Liver (tissue), 9 donors: ENCODE data around the gene KCNMB2. TPM values are rescaled to one million over a fixed set of nuclear protein-coding genes. Genes with fewer than 3 reads are reported as not detected.

ENCODE experiments used
- DNase-seq: peaks from one replicate; pipeline ENCODE4 v3.0.0-alpha.2; 2017; ENCODE audit warnings: low spot score
- H3K27ac ChIP-seq, 2 donors: one replicate each; pipeline ENCODE4 v1.7.0; 2013; ENCODE audit warnings: inconsistent platforms in 2 of 2, low read length in 2 of 2, control low read depth in 1 of 2, low read depth in 1 of 2, mild to moderate bottlenecking in 1 of 2
- H3K27me3 ChIP-seq, 4 donors: one replicate each; pipeline versions ENCODE4 v1.6.1 to v1.7.0; 2013; ENCODE audit warnings: low read length in 3 of 4, inconsistent platforms in 1 of 4, mild to moderate bottlenecking in 1 of 4, moderate library complexity in 1 of 4; ENCODE audit not compliant: control insufficient read depth in 4 of 4, insufficient read depth in 4 of 4
- H3K36me3 ChIP-seq, 4 donors: one replicate each; pipeline versions ENCODE4 v1.6.1 to v1.7.0; 2013; ENCODE audit warnings: low read length in 3 of 4, mild to moderate bottlenecking in 3 of 4, low read depth in 1 of 4, moderate library complexity in 1 of 4; ENCODE audit not compliant: control insufficient read depth in 4 of 4, insufficient read depth in 3 of 4
- H3K4me1 ChIP-seq, 4 donors: one replicate each; pipeline versions ENCODE4 v1.6.1 to v1.7.0; 2013; ENCODE audit warnings: low read length in 3 of 4, mild to moderate bottlenecking in 3 of 4, moderate library complexity in 1 of 4; ENCODE audit not compliant: control insufficient read depth in 4 of 4, insufficient read depth in 4 of 4
- H3K4me3 ChIP-seq, 3 donors: one replicate each; pipeline versions ENCODE4 v1.6.1 to v1.7.0; 2013; ENCODE audit warnings: low read length in 3 of 3, control low read depth in 1 of 3, low read depth in 1 of 3, mild to moderate bottlenecking in 1 of 3
- H3K9ac ChIP-seq, 2 donors: one replicate each; pipeline ENCODE4 v1.7.0; 2013; ENCODE audit warnings: low read length in 2 of 2, mild to moderate bottlenecking in 2 of 2, moderate library complexity in 2 of 2, control low read depth in 1 of 2, low read depth in 1 of 2
- H3K9me3 ChIP-seq, 4 donors: one replicate each; pipeline versions ENCODE4 v1.6.1 to v1.7.0; 2013; ENCODE audit warnings: low read length in 3 of 4; ENCODE audit not compliant: control insufficient read depth in 4 of 4
- EGR1 ChIP-seq, 2 donors: IDR thresholded peaks; 2 replicates each; pipeline ENCODE4 v1.6.1; 2016 to 2018; ENCODE audit warnings: antibody characterized with exemption in 2 of 2, low read depth in 2 of 2
- FOXA1 ChIP-seq: IDR thresholded peaks from 2 replicates; pipeline ENCODE4 v1.6.1; 2016; ENCODE audit warnings: antibody characterized with exemption
- FOXA2 ChIP-seq: IDR thresholded peaks from 2 replicates; pipeline ENCODE4 v1.6.1; 2016; ENCODE audit warnings: antibody characterized with exemption
- GABPA ChIP-seq, 2 donors: IDR thresholded peaks in 1 of 2; conservative IDR thresholded peaks in 1 of 2; 2 replicates each; pipeline ENCODE4 v1.6.1; 2016; ENCODE audit warnings: antibody characterized with exemption in 2 of 2, mild to moderate bottlenecking in 1 of 2, moderate library complexity in 1 of 2
- HNF4A ChIP-seq, 2 donors: conservative IDR thresholded peaks; 2 replicates each; pipeline ENCODE4 v1.6.1; 2016; ENCODE audit warnings: antibody characterized with exemption in 2 of 2, mild to moderate bottlenecking in 2 of 2
- HNF4G ChIP-seq: IDR thresholded peaks from 2 replicates; pipeline ENCODE4 v1.6.1; 2016; ENCODE audit warnings: antibody characterized with exemption
- NR2F2 ChIP-seq: IDR thresholded peaks from 2 replicates; pipeline ENCODE4 v1.6.1; 2016; ENCODE audit warnings: antibody characterized with exemption
- RAD21 ChIP-seq, 2 donors: IDR thresholded peaks; 2 replicates each; pipeline ENCODE4 v1.6.1; 2016; ENCODE audit warnings: antibody characterized with exemption in 2 of 2, mild to moderate bottlenecking in 2 of 2
- RXRA ChIP-seq, 2 donors: IDR thresholded peaks; 2 replicates each; pipeline ENCODE4 v1.6.1; 2017 to 2018; ENCODE audit warnings: antibody characterized with exemption in 2 of 2, mild to moderate bottlenecking in 1 of 2
- SP1 ChIP-seq: IDR thresholded peaks from 2 replicates; pipeline ENCODE4 v1.6.1; 2018; ENCODE audit warnings: antibody characterized with exemption, mild to moderate bottlenecking
- TAF1 ChIP-seq: conservative IDR thresholded peaks from 2 replicates; pipeline ENCODE4 v1.6.1; 2016; ENCODE audit warnings: antibody characterized with exemption, mild to moderate bottlenecking
- YY1 ChIP-seq: IDR thresholded peaks from 2 replicates; pipeline ENCODE4 v1.6.1; 2016; ENCODE audit warnings: antibody characterized with exemption, mild to moderate bottlenecking
- WGBS: extraction: QIAGEN DNeasy Blood & Tissue Kit; methylation state at CpG from one replicate; pipeline ENCODE4 v1.1.7; 2013; 5-methylcytosine and 5-hydroxymethylcytosine counted together
- polyA plus RNA-seq, 2 donors: library from polyadenylated mRNA; stranded (reverse) in 1 of 2; unstranded in 1 of 2; fragments of 200-250 nt in 1 of 2; fragments of >200 nt in 1 of 2; fragmentation: Nextera tagmentation in 1 of 2; extraction: Ambion mirVana in 1 of 2; gene quantifications; one replicate each; pipeline versions ENCODE4 v1.2.1 to v1.2.3, GENCODE V29; 2013 to 2015
- total RNA-seq, 2 donors: library from RNA; depleted of rRNA; stranded (reverse); fragments of >200 nt; gene quantifications; one replicate each; pipeline ENCODE4 v1.2.3, GENCODE V29; 2014
- TF ChIP-seq, protein P1 (sequence below): IDR thresholded peaks from 2 replicates; pipeline ENCODE4 v1.6.1; 2016; ENCODE audit warnings: antibody characterized with exemption
- TF ChIP-seq, protein P2 (sequence below): IDR thresholded peaks from 2 replicates; pipeline ENCODE4 v1.6.1; 2016; ENCODE audit warnings: antibody characterized with exemption
- TF ChIP-seq, protein P3 (sequence below): IDR thresholded peaks from 2 replicates; pipeline ENCODE4 v1.6.1; 2016; ENCODE audit warnings: antibody characterized with exemption
- TF ChIP-seq, protein P4 (sequence below): fragments of 150-350 bp; IDR thresholded peaks from 2 replicates; pipeline ENCODE4 v1.5.1; 2017; ENCODE audit warnings: improper control_type of control experiment, low read depth, low read length; ENCODE audit not compliant: missing input control
- TF ChIP-seq, protein P5 (sequence below): IDR thresholded peaks from 2 replicates; pipeline ENCODE4 v1.6.1; 2016; ENCODE audit warnings: antibody characterized with exemption, mild to moderate bottlenecking
- donor health status: healthy.
- donor health status: healthy.
- donor health status: healthy.
- donor health status: healthy.
- donor health status: healthy.

Gene KCNMB2
- total and polyA plus RNA-seq, 4 donors, result 0.08 to 0.33 (median 0.16) TPM; not detected in 1

DNA sequence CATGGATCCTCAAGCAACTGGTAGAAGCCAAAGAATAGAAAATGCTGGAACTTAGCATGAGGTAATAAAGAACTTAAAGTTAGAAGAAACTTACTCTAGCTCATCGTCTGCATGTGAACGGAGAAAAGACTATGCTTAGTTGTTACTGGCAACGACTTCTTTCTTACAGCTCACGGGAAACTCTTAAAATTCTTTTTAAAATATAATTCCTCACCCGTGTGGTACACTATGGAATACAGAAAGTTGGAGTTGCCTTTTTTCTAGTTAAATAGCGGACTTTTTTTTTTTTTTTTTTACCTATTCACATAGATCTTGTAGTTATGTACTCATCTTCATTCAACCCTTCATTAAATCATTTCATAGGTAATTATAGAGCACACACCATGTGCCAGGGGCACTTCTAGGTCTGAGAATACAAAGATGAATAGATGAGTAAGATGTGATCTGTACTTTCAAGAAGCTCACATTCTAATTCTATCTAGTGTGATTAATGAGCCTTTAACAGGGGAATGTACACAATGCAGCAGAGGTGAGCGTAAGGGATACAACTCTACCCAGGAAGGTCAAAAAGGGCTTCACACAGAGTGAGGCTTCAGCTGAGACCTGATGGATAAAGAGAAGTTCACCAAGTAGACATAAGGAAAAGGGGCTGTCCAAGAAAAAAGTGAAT lies 18.4 kb upstream of the KCNMB2 start:
- 84% methylated on average over 7 of the region's 7 CpGs for WGBS
- no peaks in the 10 kb centered on the region for H3K9me3 ChIP-seq
- DNase-seq, result no peak

DNA sequence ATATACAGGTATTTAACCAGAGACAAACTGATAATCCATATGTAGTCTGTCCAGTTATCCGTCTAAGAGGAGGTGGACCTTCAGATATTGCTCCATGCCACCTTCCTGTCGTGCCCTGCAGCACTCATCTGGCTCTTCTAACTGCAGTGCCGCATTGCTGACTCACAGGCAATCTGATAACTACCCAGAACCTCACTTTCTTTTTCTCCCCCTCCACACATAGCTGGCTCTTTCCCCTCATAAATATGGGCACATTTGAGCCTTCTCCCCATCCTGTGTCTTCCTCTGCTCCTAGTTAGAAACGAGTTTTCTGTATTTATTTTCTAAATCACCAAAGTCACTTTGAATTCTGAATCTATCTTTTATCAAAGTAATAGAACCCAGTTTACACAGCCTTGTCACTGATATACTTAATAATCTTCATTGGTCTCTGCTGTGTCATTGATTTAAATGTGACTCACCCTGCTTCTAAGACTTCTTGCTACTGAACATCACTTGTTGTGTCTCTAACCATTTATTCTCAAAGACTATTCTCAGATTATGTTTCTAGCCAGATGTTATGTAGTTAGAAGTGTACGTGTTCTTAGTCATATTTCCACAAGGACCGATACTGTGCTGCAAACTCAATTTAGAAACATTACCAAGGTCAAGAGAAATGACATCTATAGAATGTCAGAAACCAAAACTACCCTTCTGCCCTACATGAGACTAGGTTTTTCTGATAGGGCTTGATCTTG lies 17.4 kb upstream of the KCNMB2 start:
- DNase-seq, result no peak
- peaks cover 0 to 3% (median 0%) of the 10 kb centered on the region in 4 donors for H3K27me3 ChIP-seq
- no peaks in the 10 kb centered on the region for H3K36me3 ChIP-seq
- no peak for TF ChIP-seq FOXA2
- TF ChIP-seq, protein P1, sequence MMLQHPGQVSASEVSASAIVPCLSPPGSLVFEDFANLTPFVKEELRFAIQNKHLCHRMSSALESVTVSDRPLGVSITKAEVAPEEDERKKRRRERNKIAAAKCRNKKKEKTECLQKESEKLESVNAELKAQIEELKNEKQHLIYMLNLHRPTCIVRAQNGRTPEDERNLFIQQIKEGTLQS, result no peak
- TF ChIP-seq, protein P2, sequence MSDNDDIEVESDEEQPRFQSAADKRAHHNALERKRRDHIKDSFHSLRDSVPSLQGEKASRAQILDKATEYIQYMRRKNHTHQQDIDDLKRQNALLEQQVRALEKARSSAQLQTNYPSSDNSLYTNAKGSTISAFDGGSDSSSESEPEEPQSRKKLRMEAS, result no peak
- no peaks in the 10 kb centered on the region for H3K9me3 ChIP-seq
- H3K4me1 ChIP-seq, result no peaks in the 10 kb centered on the region
- H3K27ac ChIP-seq, result no peak overlapping the region
- no peak overlapping the region for H3K9ac ChIP-seq
- no peak overlapping the region for H3K4me3 ChIP-seq
- 71% methylated on average over 6 of the region's 6 CpGs for WGBS

More for the DNA sequence above, 18.4 kb upstream of the KCNMB2 start:
- Histone ChIP-seq H3K27me3 (peaks cover 0 to 3% (median 0%) of the 10 kb centered on the region in 4 donors), H3K27ac (no peak overlapping the region), H3K36me3 (no peaks in the 10 kb centered on the region), H3K9ac (no peak overlapping the region), H3K4me3 (no peak overlapping the region), H3K4me1 (no peaks in the 10 kb centered on the region)
- TF ChIP-seq, protein P2, result no peak
- TF ChIP-seq TAF1 (no peak), HNF4G (no peak)

DNA sequence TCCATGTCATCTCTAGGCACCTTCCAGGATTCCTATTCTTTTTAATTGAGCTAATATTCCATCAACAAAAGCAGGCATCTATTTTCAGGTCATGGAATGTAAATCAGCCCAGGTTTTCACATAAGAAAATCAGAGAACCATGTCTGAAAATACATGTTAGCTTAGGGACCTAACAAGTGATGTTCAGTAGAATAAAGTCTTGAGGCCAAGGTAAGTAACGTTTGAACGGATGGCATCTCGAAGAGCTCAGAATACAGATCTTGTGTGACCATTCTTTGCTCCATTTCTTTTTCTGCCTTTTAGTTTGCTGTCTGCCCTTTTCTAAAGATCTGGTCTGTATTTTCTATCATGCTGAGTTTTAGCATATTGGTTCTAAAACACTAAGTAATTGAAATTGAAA lies 16.5 kb upstream of the KCNMB2 start:
- 92% methylated on average over 3 of the region's 3 CpGs for WGBS
- Histone ChIP-seq H3K9ac (no peak overlapping the region), H3K27ac (no peak overlapping the region), H3K9me3 (no peaks in the 10 kb centered on the region), H3K4me1 (no peaks in the 10 kb centered on the region), H3K27me3 (peaks cover 0 to 3% (median 0%) of the 10 kb centered on the region in 4 donors), H3K36me3 (no peaks in the 10 kb centered on the region), H3K4me3 (no peak overlapping the region)
- no peak for DNase-seq
- TF ChIP-seq RXRA (IDR thresholded peaks at IDR 0.05) (no peak), HNF4G (no peak), TAF1 (no peak), NR2F2 (no peak), RAD21 (IDR thresholded peaks at IDR 0.05) (no peak), HNF4A (conservative IDR thresholded peaks at IDR 0.05) (no peak), EGR1 (IDR thresholded peaks at IDR 0.05; ENCODE audit: low read depth in 2 of 2) (no peak), YY1 (no peak), SP1 (no peak), GABPA (IDR thresholded peaks at IDR 0.05 in 1 of 2, conservative IDR thresholded peaks at IDR 0.05 in 1 of 2) (no peak), FOXA1 (no peak), FOXA2 (no peak)
- TF ChIP-seq, protein P3, sequence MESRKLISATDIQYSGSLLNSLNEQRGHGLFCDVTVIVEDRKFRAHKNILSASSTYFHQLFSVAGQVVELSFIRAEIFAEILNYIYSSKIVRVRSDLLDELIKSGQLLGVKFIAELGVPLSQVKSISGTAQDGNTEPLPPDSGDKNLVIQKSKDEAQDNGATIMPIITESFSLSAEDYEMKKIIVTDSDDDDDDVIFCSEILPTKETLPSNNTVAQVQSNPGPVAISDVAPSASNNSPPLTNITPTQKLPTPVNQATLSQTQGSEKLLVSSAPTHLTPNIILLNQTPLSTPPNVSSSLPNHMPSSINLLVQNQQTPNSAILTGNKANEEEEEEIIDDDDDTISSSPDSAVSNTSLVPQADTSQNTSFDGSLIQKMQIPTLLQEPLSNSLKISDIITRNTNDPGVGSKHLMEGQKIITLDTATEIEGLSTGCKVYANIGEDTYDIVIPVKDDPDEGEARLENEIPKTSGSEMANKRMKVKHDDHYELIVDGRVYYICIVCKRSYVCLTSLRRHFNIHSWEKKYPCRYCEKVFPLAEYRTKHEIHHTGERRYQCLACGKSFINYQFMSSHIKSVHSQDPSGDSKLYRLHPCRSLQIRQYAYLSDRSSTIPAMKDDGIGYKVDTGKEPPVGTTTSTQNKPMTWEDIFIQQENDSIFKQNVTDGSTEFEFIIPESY, result no peak
- TF ChIP-seq, protein P4, sequence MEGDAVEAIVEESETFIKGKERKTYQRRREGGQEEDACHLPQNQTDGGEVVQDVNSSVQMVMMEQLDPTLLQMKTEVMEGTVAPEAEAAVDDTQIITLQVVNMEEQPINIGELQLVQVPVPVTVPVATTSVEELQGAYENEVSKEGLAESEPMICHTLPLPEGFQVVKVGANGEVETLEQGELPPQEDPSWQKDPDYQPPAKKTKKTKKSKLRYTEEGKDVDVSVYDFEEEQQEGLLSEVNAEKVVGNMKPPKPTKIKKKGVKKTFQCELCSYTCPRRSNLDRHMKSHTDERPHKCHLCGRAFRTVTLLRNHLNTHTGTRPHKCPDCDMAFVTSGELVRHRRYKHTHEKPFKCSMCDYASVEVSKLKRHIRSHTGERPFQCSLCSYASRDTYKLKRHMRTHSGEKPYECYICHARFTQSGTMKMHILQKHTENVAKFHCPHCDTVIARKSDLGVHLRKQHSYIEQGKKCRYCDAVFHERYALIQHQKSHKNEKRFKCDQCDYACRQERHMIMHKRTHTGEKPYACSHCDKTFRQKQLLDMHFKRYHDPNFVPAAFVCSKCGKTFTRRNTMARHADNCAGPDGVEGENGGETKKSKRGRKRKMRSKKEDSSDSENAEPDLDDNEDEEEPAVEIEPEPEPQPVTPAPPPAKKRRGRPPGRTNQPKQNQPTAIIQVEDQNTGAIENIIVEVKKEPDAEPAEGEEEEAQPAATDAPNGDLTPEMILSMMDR, result no peak
- TF ChIP-seq, protein P2, result no peak
- TF ChIP-seq, protein P1, result no peak
- TF ChIP-seq, protein P5, sequence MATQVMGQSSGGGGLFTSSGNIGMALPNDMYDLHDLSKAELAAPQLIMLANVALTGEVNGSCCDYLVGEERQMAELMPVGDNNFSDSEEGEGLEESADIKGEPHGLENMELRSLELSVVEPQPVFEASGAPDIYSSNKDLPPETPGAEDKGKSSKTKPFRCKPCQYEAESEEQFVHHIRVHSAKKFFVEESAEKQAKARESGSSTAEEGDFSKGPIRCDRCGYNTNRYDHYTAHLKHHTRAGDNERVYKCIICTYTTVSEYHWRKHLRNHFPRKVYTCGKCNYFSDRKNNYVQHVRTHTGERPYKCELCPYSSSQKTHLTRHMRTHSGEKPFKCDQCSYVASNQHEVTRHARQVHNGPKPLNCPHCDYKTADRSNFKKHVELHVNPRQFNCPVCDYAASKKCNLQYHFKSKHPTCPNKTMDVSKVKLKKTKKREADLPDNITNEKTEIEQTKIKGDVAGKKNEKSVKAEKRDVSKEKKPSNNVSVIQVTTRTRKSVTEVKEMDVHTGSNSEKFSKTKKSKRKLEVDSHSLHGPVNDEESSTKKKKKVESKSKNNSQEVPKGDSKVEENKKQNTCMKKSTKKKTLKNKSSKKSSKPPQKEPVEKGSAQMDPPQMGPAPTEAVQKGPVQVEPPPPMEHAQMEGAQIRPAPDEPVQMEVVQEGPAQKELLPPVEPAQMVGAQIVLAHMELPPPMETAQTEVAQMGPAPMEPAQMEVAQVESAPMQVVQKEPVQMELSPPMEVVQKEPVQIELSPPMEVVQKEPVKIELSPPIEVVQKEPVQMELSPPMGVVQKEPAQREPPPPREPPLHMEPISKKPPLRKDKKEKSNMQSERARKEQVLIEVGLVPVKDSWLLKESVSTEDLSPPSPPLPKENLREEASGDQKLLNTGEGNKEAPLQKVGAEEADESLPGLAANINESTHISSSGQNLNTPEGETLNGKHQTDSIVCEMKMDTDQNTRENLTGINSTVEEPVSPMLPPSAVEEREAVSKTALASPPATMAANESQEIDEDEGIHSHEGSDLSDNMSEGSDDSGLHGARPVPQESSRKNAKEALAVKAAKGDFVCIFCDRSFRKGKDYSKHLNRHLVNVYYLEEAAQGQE, result no peak
